ENCODE results near the gene TBCE. TPM values are rescaled to one million over a fixed set of nuclear protein-coding genes. Genes with fewer than 3 reads are reported as not detected.
"Not testable (repeated sequence)": the region's sequence is repeated elsewhere in the genome, so short reads cannot be mapped to it uniquely, and the experiment has no call there.

Gene TBCE
- total and polyA plus RNA-seq, 8 donors, result 19.6 to 65.8 (median 50.1) TPM

DNA sequence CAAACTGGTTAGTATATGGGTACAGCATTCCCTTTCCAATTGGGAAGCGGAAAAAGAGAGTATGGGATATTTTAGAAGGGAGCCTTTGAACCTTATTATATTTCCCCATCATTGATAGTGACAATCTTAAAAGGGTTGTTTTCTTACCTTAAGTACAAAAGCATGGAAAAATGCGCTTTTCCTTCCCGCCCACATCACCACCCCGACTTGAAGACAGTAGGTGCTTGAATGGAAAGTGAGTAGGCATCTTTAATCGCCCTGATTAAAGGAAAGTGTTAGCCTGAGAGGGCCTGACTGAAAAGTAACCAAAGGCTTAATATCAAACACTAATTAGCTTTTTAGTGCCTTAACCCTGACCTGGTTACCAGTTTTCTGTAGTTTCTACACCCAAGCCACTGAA is 23.5 kb upstream of the TBCE start:
- ATAC-seq, result no peak
- Histone ChIP-seq H3K27ac (no peak overlapping the region), H3K27me3 (no peaks in the 10 kb centered on the region), H3K4me1 (no peaks in the 10 kb centered on the region), H3K9me3 (no peaks in the 10 kb centered on the region), H3K36me3 (peaks cover 0 to 47% of the 10 kb centered on the region in 2 donors), H3K4me3 (no peak overlapping the region)
- intact Hi-C loops (cut with DNase I), result no loop called here
- TF ChIP-seq, protein P1, sequence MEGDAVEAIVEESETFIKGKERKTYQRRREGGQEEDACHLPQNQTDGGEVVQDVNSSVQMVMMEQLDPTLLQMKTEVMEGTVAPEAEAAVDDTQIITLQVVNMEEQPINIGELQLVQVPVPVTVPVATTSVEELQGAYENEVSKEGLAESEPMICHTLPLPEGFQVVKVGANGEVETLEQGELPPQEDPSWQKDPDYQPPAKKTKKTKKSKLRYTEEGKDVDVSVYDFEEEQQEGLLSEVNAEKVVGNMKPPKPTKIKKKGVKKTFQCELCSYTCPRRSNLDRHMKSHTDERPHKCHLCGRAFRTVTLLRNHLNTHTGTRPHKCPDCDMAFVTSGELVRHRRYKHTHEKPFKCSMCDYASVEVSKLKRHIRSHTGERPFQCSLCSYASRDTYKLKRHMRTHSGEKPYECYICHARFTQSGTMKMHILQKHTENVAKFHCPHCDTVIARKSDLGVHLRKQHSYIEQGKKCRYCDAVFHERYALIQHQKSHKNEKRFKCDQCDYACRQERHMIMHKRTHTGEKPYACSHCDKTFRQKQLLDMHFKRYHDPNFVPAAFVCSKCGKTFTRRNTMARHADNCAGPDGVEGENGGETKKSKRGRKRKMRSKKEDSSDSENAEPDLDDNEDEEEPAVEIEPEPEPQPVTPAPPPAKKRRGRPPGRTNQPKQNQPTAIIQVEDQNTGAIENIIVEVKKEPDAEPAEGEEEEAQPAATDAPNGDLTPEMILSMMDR (IDR thresholded peaks at IDR 0.05), result no peak
- no peak for DNase-seq

DNA sequence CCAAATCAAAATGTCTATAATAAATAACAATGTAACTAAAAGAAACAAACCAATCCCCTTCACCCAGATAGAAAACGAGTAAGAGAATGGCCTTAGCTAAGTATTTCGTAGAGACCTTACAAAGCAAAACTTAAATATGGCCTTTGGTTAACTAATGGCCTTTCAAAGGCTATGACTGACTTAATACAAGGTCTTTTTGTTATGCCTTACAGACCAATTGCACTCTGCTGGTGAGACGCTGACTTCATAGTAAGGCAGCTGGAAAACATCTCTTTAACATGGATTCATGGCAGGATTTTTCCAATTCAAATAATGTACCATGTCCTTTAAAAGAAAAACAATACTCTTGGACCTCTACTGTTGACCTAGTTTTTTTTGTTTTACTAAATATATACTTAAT is 15.8 kb upstream of the TBCE start:
- TF ChIP-seq, protein P1 (IDR thresholded peaks at IDR 0.05), result no peak
- intact Hi-C loops (cut with DNase I), result no loop called here
- H3K4me3 ChIP-seq, result no peak overlapping the region
- H3K4me1 ChIP-seq, result no peaks in the 10 kb centered on the region
- H3K36me3 ChIP-seq, result peaks cover 0 to 4% of the 10 kb centered on the region in 2 donors
- DNase-seq, result no peak
- no peaks in the 10 kb centered on the region for H3K9me3 ChIP-seq
- no peak overlapping the region for H3K27ac ChIP-seq
- no peak for ATAC-seq
- H3K27me3 ChIP-seq, result no peaks in the 10 kb centered on the region

DNA sequence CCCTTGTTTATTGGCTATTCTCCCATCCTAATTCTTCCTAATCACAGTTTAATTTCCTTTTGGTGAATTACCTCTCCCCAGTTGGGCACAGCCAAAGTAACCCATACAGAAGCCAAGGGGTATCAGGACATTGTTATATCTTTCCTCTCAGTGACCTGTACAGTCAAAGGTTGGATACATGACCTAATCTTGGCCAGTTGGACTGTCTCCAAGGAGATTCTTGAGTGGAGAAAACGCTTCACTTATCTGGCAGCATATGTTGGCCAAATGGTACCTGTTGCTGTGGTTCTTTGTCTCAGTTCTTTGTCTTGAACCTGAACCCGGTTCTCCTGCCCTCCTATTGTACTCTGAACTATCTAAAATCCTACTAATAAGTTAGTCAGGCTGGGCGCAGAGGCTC is 15.3 kb upstream of the TBCE start:
- no peak for ATAC-seq
- Histone ChIP-seq H3K4me3 (no peak overlapping the region), H3K9me3 (no peaks in the 10 kb centered on the region), H3K27me3 (no peaks in the 10 kb centered on the region), H3K27ac (no peak overlapping the region), H3K4me1 (no peaks in the 10 kb centered on the region), H3K36me3 (no peaks in the 10 kb centered on the region)
- TF ChIP-seq, protein P1 (IDR thresholded peaks at IDR 0.05), result no peak
- DNase-seq, result no peak
- intact Hi-C loops (cut with DNase I), result no loop called here

DNA sequence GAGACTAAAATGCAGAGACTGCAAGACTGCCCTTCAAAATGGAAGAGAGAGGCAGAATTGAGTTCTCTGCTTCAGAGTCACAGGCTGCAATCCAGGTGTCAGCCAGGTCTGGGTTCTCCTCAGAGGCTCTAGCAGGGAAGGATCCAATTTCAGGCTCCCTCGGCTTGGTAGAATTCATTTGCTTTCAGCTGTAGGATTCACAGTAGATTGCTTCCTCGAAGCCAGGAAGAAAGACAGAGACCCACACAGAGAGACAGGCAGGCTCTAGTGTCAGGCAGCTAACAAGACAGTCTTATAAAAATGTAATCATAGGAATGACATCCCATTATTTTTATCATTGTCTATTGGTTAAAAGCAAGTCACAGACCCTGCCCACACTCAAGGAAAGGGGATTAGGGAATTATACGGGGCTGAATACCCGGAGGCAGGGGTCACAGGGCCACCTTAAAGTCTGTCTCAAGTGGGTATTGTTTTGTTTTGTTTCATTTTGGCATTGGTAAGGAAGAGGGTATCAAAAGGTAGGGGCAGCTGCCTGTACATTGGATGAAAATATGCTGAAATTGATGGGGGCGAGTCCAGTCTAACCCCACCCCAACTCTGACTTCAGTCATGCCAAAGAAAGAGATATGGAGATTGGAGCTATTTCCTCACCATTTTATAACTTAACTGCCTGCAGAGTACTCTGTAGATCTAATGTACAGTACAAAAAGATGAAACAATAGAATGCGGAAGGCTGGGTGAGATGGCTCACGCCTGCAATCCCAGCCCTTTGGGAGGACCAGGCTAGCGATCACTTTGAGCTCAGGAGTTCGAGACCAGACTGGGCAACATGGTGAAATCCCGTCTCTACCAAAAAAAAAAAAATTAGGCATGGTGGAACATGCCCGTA is 9.5 kb upstream of the TBCE start:
- H3K27ac ChIP-seq, result no peak overlapping the region
- H3K9me3 ChIP-seq, result no peaks in the 10 kb centered on the region
- ATAC-seq, result no peak
- TF ChIP-seq, protein P1 (IDR thresholded peaks at IDR 0.05), result no peak
- H3K4me1 ChIP-seq, result no peaks in the 10 kb centered on the region
- intact Hi-C loops (cut with DNase I), result no loop called here
- H3K36me3 ChIP-seq, result no peaks in the 10 kb centered on the region
- no peak for DNase-seq
- H3K4me3 ChIP-seq, result no peak overlapping the region
- H3K27me3 ChIP-seq, result no peaks in the 10 kb centered on the region

DNA sequence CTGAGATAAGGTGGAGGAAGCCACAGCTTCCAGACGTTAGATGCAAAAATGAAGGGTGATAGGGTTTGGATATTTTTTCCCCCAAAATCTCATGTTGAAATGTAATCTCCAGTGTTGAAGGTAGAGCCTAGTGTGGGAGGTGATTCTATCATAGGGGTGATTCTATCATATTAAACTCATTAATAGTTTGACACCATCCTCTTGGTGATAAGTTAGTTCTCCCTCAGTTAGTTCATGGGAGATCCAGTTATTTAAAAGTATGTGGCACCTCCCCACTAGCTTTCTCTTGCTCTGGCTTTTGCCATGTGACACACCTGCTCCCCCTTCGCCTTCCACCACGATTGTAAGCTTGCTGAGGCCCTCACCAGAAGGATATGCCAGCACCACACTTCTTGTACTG is 8.3 kb upstream of the TBCE start:
- Histone ChIP-seq H3K27me3 (no peaks in the 10 kb centered on the region), H3K36me3 (no peaks in the 10 kb centered on the region), H3K27ac (no peak overlapping the region), H3K9me3 (no peaks in the 10 kb centered on the region), H3K4me1 (no peaks in the 10 kb centered on the region), H3K4me3 (no peak overlapping the region)
- no peak for DNase-seq
- TF ChIP-seq, protein P1 (IDR thresholded peaks at IDR 0.05), result no peak
- no peak for ATAC-seq
- intact Hi-C loops (cut with DNase I), result no loop called here

DNA sequence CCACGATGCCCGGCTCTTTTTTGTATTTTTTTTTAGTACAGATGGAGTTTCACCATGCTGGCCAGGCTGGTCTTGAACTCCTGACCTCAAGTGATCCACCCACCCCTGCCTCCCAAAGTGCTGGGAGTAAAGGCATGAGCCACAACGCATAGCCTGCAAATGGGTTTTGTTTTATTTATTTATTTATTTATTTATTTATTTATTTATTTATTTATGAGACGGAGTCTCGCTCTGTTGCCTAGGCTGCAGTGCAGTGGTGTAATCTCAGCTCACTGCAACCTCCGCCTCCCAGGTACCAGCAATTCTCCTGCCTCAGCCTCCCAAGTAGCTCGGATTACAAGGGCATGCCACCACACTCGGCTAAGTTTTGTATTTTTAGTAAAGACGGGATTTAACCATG is 3.0 kb upstream of the TBCE start:
- ATAC-seq; H3K27me3 ChIP-seq; intact Hi-C loops (cut with DNase I); H3K9me3 ChIP-seq; H3K4me3 ChIP-seq; H3K27ac ChIP-seq; H3K36me3 ChIP-seq; DNase-seq: not testable (repeated sequence)
- peaks cover 0 to 20% of the 10 kb centered on the region in 2 donors for H3K4me1 ChIP-seq
